ENCODE measurements around the gene ZSCAN29. TPM values are rescaled to one million over a fixed set of nuclear protein-coding genes. Genes with fewer than 3 reads are reported as not detected.

ZSCAN29 gene
- polyA plus RNA-seq, 1 donor (not counting 4 experiments of a cell fraction or from before 2014, with no cell fraction given), result 9.7 TPM

GRCh38 chr15:43352693-43353382 lies 18.0 kb downstream of the ZSCAN29 start:
- dilution Hi-C loops (cut with MboI; ENCODE audit: extremely low pct_ligation_motif_present, low sequenced_read_pairs), result no loop called here
- FAIRE-seq (no peak), DNase-seq (ENCODE audit: low read depth, low spot score) (no peak)
- H3K36me3 ChIP-seq (ENCODE audit: control insufficient read depth in 2 of 2, extremely low read depth in 1 of 2, insufficient read depth in 2 of 2, low read length in 2 of 2), result peaks cover 0 to 2% of the 10 kb centered on the region in 2 experiments
- H3K9ac ChIP-seq (ENCODE audit: control insufficient read depth, extremely low read depth, insufficient read depth, low read length), result no peak overlapping the region
- no peak for TF ChIP-seq EZH2 (IDR thresholded peaks at IDR 0.05; ENCODE audit: low read length)
- no peak for TF ChIP-seq CTCF (optimal IDR thresholded peaks at IDR 0.05 in 1 of 3, IDR thresholded peaks at IDR 0.05 in 1 of 3, conservative IDR thresholded peaks at IDR 0.05 in 1 of 3; ENCODE audit: extremely low read depth in 1 of 3, insufficient read depth in 2 of 3, low read length in 3 of 3)
- H3K4me1 ChIP-seq (ENCODE audit: control insufficient read depth, extremely low read depth, insufficient read depth, low read length), result no peaks in the 10 kb centered on the region
- H3K9me3 ChIP-seq (ENCODE audit: control insufficient read depth, low read depth, low read length), result no peaks in the 10 kb centered on the region
- no peaks in the 10 kb centered on the region for H4K20me1 ChIP-seq (ENCODE audit: control insufficient read depth, extremely low read depth, insufficient read depth, low read length)
- H3K27me3 ChIP-seq (ENCODE audit: control insufficient read depth, extremely low read depth, insufficient read depth, low read length), result no peaks in the 10 kb centered on the region
- no peak overlapping the region for H3K27ac ChIP-seq (ENCODE audit: control insufficient read depth, insufficient read depth, low read length)
- H3K79me2 ChIP-seq (ENCODE audit: control insufficient read depth, insufficient read depth, low read length), result no peaks in the 10 kb centered on the region
- no peak overlapping the region for H2AFZ ChIP-seq (ENCODE audit: control insufficient read depth, low read length)
- no peak overlapping the region for H3K4me2 ChIP-seq (ENCODE audit: control insufficient read depth, extremely low read depth, insufficient read depth, low read depth, low read length)
- no peak overlapping the region for H3K4me3 ChIP-seq (ENCODE audit: control insufficient read depth in 2 of 3, extremely low read depth in 1 of 3, insufficient read depth in 2 of 3, low read depth in 1 of 3, low read length in 3 of 3)
- H3K9me1 ChIP-seq (ENCODE audit: control insufficient read depth, extremely low read depth, insufficient read depth, low read length), result no peaks in the 10 kb centered on the region

- FAIRE-seq, result no peak
Observed at GRCh38 chr15:43347114-43347513, 23.7 kb downstream of the ZSCAN29 start.

More at GRCh38 chr15:43347114-43347513, 23.7 kb downstream of the ZSCAN29 start:
- Histone ChIP-seq H3K4me3 (ENCODE audit: control insufficient read depth in 2 of 3, extremely low read depth in 1 of 3, insufficient read depth in 2 of 3, low read depth in 1 of 3, low read length in 3 of 3) (no peak overlapping the region), H3K27me3 (ENCODE audit: control insufficient read depth, extremely low read depth, insufficient read depth, low read length) (no peaks in the 10 kb centered on the region), H3K9ac (ENCODE audit: control insufficient read depth, extremely low read depth, insufficient read depth, low read length) (no peak overlapping the region), H3K36me3 (ENCODE audit: control insufficient read depth in 2 of 2, extremely low read depth in 1 of 2, insufficient read depth in 2 of 2, low read length in 2 of 2) (peaks cover 0 to 4% of the 10 kb centered on the region in 2 experiments), H3K27ac (ENCODE audit: control insufficient read depth, insufficient read depth, low read length) (no peak overlapping the region), H3K4me2 (ENCODE audit: control insufficient read depth, extremely low read depth, insufficient read depth, low read depth, low read length) (no peak overlapping the region), H3K4me1 (ENCODE audit: control insufficient read depth, extremely low read depth, insufficient read depth, low read length) (no peaks in the 10 kb centered on the region), H3K9me1 (ENCODE audit: control insufficient read depth, extremely low read depth, insufficient read depth, low read length) (no peaks in the 10 kb centered on the region), H4K20me1 (ENCODE audit: control insufficient read depth, extremely low read depth, insufficient read depth, low read length) (no peaks in the 10 kb centered on the region), H2AFZ (ENCODE audit: control insufficient read depth, low read length) (no peak overlapping the region), H3K9me3 (ENCODE audit: control insufficient read depth, low read depth, low read length) (no peaks in the 10 kb centered on the region), H3K79me2 (ENCODE audit: control insufficient read depth, insufficient read depth, low read length) (no peaks in the 10 kb centered on the region)
- dilution Hi-C loops (cut with MboI; ENCODE audit: extremely low pct_ligation_motif_present, low sequenced_read_pairs), result no loop called here
- DNase-seq (ENCODE audit: low read depth, low spot score), result no peak
- TF ChIP-seq EZH2 (IDR thresholded peaks at IDR 0.05; ENCODE audit: low read length) (no peak), CTCF (optimal IDR thresholded peaks at IDR 0.05 in 1 of 3, IDR thresholded peaks at IDR 0.05 in 1 of 3, conservative IDR thresholded peaks at IDR 0.05 in 1 of 3; ENCODE audit: extremely low read depth in 1 of 3, insufficient read depth in 2 of 3, low read length in 3 of 3) (no peak)

Measured in keratinocyte (primary cell).